A549 treated with CORT108297 at 1 μM for 4 hours (cell line): Measurements from ENCODE around the gene IFIT1. TPM values are rescaled to one million over a fixed set of nuclear protein-coding genes. Genes with fewer than 3 reads are reported as not detected.

ENCODE experiments used
- total RNA-seq: library from RNA; stranded (reverse); fragments of 200-300 nt; extraction: Qiagen RNA extraction; gene quantifications from 5 replicates; pipeline ENCODE4 v1.2.3, GENCODE V29; 2022

IFIT1 gene, protein sequence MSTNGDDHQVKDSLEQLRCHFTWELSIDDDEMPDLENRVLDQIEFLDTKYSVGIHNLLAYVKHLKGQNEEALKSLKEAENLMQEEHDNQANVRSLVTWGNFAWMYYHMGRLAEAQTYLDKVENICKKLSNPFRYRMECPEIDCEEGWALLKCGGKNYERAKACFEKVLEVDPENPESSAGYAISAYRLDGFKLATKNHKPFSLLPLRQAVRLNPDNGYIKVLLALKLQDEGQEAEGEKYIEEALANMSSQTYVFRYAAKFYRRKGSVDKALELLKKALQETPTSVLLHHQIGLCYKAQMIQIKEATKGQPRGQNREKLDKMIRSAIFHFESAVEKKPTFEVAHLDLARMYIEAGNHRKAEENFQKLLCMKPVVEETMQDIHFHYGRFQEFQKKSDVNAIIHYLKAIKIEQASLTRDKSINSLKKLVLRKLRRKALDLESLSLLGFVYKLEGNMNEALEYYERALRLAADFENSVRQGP
- total RNA-seq: 4.1 to 6.9 TPM (median 5.1 TPM) in 5 replicates

DNA sequence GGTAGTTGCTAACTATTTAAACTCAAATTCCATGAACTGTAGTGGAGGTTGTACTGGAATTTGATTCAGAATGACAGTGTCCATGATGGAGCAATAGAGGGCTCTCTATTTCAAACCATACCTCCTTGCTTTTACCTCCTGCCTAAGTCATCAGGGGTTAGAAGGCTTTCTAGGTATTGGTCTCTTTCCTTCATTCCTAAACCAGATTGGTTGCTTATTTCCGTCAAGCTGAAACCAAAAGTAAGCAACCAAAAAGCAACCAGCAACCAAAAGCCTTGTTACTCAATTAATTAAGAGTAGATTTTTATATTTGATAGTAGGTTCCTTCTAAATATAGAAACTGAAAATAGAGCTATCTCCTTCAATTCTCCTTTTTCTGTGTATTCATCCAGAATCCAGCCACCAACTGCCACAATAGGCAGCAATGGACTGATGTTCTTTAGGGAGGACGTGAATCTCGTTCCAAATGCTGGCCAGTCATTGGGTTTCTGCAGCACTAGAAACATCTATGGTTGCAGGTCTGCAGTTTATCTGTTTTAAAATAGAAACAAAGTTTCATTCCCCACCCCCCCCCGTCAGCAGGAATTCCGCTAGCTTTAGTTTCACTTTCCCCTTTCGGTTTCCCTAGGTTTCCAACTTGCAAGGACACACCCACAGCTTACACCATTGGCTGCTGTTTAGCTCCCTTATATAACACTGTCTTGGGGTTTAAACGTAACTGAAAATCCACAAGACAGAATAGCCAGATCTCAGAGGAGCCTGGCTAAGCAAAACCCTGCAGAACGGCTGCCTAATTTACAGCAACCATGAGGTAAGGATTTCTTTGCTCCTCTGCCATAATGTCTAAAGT is at the start of gene IFIT1:
Gene IFIT1, plus strand, starts transcription at position 717 of the 850 bp plus-strand sequence. Its CDS starts 90 bp downstream, at position 807.

DNA sequence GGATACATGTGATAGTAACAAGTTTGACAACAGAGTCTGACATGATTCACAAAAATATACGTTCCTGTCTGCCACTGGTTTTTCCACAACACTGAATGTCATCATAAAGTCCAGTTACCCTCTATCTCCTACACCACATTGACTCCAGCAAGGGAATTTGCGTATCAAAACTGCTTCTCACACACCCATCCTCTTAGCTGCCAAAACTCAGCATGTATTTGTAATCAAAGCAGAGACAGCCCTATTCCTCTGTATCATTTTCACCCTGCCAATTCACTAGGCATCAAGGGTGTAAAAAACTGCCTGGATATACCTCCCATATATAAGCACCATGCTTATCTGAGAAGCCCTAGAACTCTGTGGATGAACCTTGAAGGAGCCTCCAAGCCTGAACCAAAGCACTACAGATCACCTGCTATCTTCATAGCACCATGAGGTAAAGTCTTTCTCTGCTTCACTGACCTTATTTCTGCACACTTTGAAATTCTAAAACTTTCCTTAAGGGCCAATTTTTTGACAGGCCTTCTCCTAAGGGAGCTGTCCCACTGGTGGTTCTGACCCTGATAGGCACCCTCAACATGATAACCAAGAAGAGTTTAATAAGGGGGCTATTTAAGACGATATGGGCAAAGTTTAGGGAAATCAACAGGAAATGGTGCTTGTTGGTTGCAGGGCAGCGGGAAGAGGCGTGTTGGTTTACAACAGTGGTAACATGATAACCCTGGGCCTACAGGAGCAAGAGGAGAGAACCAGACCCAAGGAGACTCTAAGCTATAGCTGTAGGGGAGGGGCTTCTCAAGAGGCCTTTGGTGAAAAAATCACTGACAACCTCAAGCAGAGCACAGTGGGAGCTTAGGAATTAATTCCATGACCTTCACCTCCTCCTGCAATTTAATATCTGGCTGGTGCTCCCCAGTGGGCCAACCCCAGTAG is 14.5 kb upstream of the IFIT1 start, which contains the start of gene IFIT1B:
Gene IFIT1B, plus strand, starts transcription at position 352 of the 933 bp plus-strand sequence. Its CDS starts 80 bp downstream, at position 432.

DNA sequence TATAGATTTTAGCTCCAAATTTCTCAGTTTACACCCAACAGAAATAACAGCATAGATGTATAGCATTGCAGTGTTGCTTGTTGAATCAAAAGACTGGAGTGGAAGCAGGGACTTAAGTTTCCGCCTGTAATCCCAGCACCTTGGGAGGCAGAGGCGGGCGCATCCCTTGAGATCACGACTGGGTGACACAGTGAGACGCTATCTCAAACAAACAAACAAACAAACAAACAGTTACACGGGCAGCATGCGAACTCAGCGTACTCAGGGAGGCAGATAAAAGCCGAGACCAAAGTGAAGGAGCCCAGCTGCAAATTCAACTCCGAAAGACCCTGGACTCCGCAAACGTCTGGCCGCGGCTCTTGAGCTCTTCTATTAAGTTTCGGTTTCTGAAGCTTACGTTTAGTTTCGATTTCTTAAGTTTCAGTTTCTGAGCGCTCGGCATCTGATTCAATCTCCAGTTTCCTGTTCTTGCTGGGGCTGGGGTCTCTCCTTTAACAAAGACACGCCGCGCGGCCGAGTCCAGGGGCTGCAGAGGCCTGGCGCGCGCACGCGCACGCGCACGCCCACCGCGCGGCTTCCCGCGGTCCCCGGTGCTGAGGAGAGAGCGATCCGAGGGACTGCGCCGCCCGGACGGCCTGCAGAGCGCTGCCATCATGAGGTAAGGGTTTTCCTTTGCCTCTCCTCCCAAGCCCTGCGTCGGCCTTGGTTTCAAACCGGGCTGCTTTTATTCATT is 21.9 kb downstream of the IFIT1 start, which contains the start of gene IFIT5:
Gene IFIT5, plus strand, starts transcription at position 423 of the 733 bp plus-strand sequence. Its CDS starts 231 bp downstream, at position 654.

Other genes with a start within 250 kb of the IFIT1 start
- gene CH25H, start 185.3 kb upstream of the IFIT1 start, total RNA-seq: 0.06 to 0.07 TPM (median 0.07 TPM) in 3 of 5 replicates, not detected in the others
- 42.6 to 54.6 TPM (median 44.5 TPM) in 5 replicates for gene LIPA, start 140.8 kb upstream of the IFIT1 start, total RNA-seq
- 2.4 to 3.5 TPM (median 3.3 TPM) in 5 replicates for gene IFIT2, start 90.6 kb upstream of the IFIT1 start, total RNA-seq
- gene IFIT3, start 64.6 kb upstream of the IFIT1 start, total RNA-seq: 4.2 to 6.5 TPM (median 5.9 TPM) in 5 replicates
- gene IFIT1B, start 14.6 kb upstream of the IFIT1 start, total RNA-seq: not detected in 5 replicates
- 5.8 to 11.3 TPM (median 8.0 TPM) in 5 replicates for gene IFIT5, start 21.9 kb downstream of the IFIT1 start, total RNA-seq
- gene SLC16A12, start 143.0 kb downstream of the IFIT1 start, total RNA-seq: 0.05 to 0.16 TPM (median 0.05 TPM) in 5 replicates